SJSA1 (cell line): Measurements from ENCODE around the gene TEAD1. TPM values are rescaled to one million over a fixed set of nuclear protein-coding genes. Genes with fewer than 3 reads are reported as not detected.

Experiments
- DNase-seq, 2 experiments: peaks; one replicate each; pipeline ENCODE4 v3.0.0-alpha.2; 2015 to 2020; ENCODE audit warnings: low spot score in 2 of 2, low read depth in 1 of 2
- H3K27ac ChIP-seq: fragments of 250-450 bp; sonication (Bioruptor Pico); 2 replicates; pipeline ENCODE4 v1.5.1; 2020; ENCODE audit warnings: mild to moderate bottlenecking, moderate library complexity
- H3K27me3 ChIP-seq: fragments of 250-450 bp; sonication (Bioruptor Pico); replicated peaks from 2 replicates; pipeline ENCODE4 v1.5.1; 2020; ENCODE audit warnings: mild to moderate bottlenecking, moderate library complexity
- H3K36me3 ChIP-seq: fragments of 250-450 bp; sonication (Bioruptor Pico); 2 replicates; pipeline ENCODE4 v1.5.1; 2020; ENCODE audit warnings: mild to moderate bottlenecking
- H3K4me1 ChIP-seq: fragments of 250-450 bp; sonication (Bioruptor Pico); replicated peaks from 2 replicates; pipeline ENCODE4 v1.6.1; 2021; ENCODE audit warnings: mild to moderate bottlenecking
- H3K4me3 ChIP-seq: fragments of 250-450 bp; sonication (Bioruptor Pico); 2 replicates; pipeline ENCODE4 v1.5.1; 2020; ENCODE audit warnings: mild to moderate bottlenecking
- H3K9me3 ChIP-seq: fragments of 250-450 bp; sonication (Bioruptor Pico); replicated peaks from 2 replicates; pipeline ENCODE4 v1.5.1; 2020; ENCODE audit warnings: mild to moderate bottlenecking
- total RNA-seq: library from RNA; depleted of rRNA; stranded (reverse); fragments of >200 nt; shearing (Covaris generic); gene quantifications from 2 replicates; pipeline ENCODE4 v1.2.3, GENCODE V29; 2014

The TEAD1 gene
- total RNA-seq, 1 experiment from 2014 or later: 123 TPM

GRCh38 chr11:12695873-12696272 is 21.7 kb downstream of the TEAD1 start:
- Histone ChIP-seq H3K27me3 (no peaks in the 10 kb centered on the region), H3K27ac (peak overlapping the region; percentile 72; the same call in 1 of the 2 replicates), H3K36me3 (peaks cover 14% of the 10 kb centered on the region), H3K9me3 (no peaks in the 10 kb centered on the region), H3K4me3 (no peak overlapping the region), H3K4me1 (peaks cover 51% of the 10 kb centered on the region)
- DNase-seq: no peak

- Histone ChIP-seq H3K4me1 (peaks cover 40% of the 10 kb centered on the region), H3K4me3 (no peak overlapping the region), H3K36me3 (peaks cover 14% of the 10 kb centered on the region), H3K27me3 (no peaks in the 10 kb centered on the region), H3K9me3 (no peaks in the 10 kb centered on the region), H3K27ac (no peak overlapping the region)
- no peak for DNase-seq
Observed at GRCh38 chr11:12696911-12697581, 22.8 kb downstream of the TEAD1 start.

GRCh38 chr11:12698048-12698447 is 23.8 kb downstream of the TEAD1 start:
- H3K27me3 ChIP-seq: no peaks in the 10 kb centered on the region
- H3K36me3 ChIP-seq: peaks cover 14% of the 10 kb centered on the region
- H3K4me1 ChIP-seq: peaks cover 40% of the 10 kb centered on the region
- DNase-seq: no peak
- no peak overlapping the region for H3K4me3 ChIP-seq
- H3K9me3 ChIP-seq: no peaks in the 10 kb centered on the region
- no peak overlapping the region for H3K27ac ChIP-seq

GRCh38 chr11:12701811-12702592 is 27.8 kb downstream of the TEAD1 start:
- Histone ChIP-seq H3K27me3 (no peaks in the 10 kb centered on the region), H3K27ac (no peak overlapping the region), H3K4me1 (peaks cover 38% of the 10 kb centered on the region), H3K4me3 (no peak overlapping the region), H3K36me3 (peaks cover 23% of the 10 kb centered on the region), H3K9me3 (no peaks in the 10 kb centered on the region)
- DNase-seq: no peak

GRCh38 chr11:12702999-12703453 is 28.8 kb downstream of the TEAD1 start:
- H3K36me3 ChIP-seq: peaks cover 31% of the 10 kb centered on the region
- H3K4me1 ChIP-seq: peaks cover 49% of the 10 kb centered on the region
- no peaks in the 10 kb centered on the region for H3K27me3 ChIP-seq
- H3K9me3 ChIP-seq: no peaks in the 10 kb centered on the region
- no peak overlapping the region for H3K27ac ChIP-seq
- no peak overlapping the region for H3K4me3 ChIP-seq
- DNase-seq: no peak

GRCh38 chr11:12704049-12704448 is 29.8 kb downstream of the TEAD1 start:
- Histone ChIP-seq H3K4me3 (no peak overlapping the region), H3K27ac (no peak overlapping the region), H3K36me3 (peaks cover 38% of the 10 kb centered on the region), H3K27me3 (no peaks in the 10 kb centered on the region), H3K9me3 (no peaks in the 10 kb centered on the region), H3K4me1 (peaks cover 49% of the 10 kb centered on the region)
- DNase-seq: peak; percentile 75 to 79

GRCh38 chr11:12705874-12706273 is 31.7 kb downstream of the TEAD1 start:
- Histone ChIP-seq H3K4me3 (no peak overlapping the region), H3K27ac (no peak overlapping the region), H3K27me3 (no peaks in the 10 kb centered on the region), H3K4me1 (peaks cover 49% of the 10 kb centered on the region), H3K36me3 (peaks cover 45% of the 10 kb centered on the region), H3K9me3 (no peaks in the 10 kb centered on the region)
- no peak for DNase-seq

GRCh38 chr11:12706545-12707499 is 32.6 kb downstream of the TEAD1 start:
- Histone ChIP-seq H3K4me3 (no peak overlapping the region), H3K27ac (no peak overlapping the region), H3K9me3 (no peaks in the 10 kb centered on the region), H3K36me3 (peaks cover 50% of the 10 kb centered on the region), H3K27me3 (no peaks in the 10 kb centered on the region), H3K4me1 (peaks cover 49% of the 10 kb centered on the region)
- DNase-seq: peak; percentile 32 to 61

GRCh38 chr11:12707500-12707880 is 33.3 kb downstream of the TEAD1 start:
- Histone ChIP-seq H3K27me3 (no peaks in the 10 kb centered on the region), H3K27ac (no peak overlapping the region), H3K9me3 (no peaks in the 10 kb centered on the region), H3K4me1 (peaks cover 44% of the 10 kb centered on the region), H3K4me3 (no peak overlapping the region), H3K36me3 (peaks cover 55% of the 10 kb centered on the region)
- no peak for DNase-seq

- H3K27ac ChIP-seq: no peak overlapping the region
- H3K27me3 ChIP-seq: no peaks in the 10 kb centered on the region
- peaks cover 21% of the 10 kb centered on the region for H3K4me1 ChIP-seq
- DNase-seq: no peak
- no peaks in the 10 kb centered on the region for H3K9me3 ChIP-seq
- no peak overlapping the region for H3K4me3 ChIP-seq
- peaks cover 52% of the 10 kb centered on the region for H3K36me3 ChIP-seq
Observed at GRCh38 chr11:12711496-12711895, 37.3 kb downstream of the TEAD1 start.

GRCh38 chr11:12712132-12712531 is 37.9 kb downstream of the TEAD1 start:
- Histone ChIP-seq H3K27me3 (no peaks in the 10 kb centered on the region), H3K4me3 (no peak overlapping the region), H3K27ac (no peak overlapping the region), H3K9me3 (no peaks in the 10 kb centered on the region), H3K36me3 (peaks cover 55% of the 10 kb centered on the region), H3K4me1 (peaks cover 17% of the 10 kb centered on the region)
- no peak for DNase-seq

- no peak overlapping the region for H3K4me3 ChIP-seq
- no peak for DNase-seq
- H3K27ac ChIP-seq: no peak overlapping the region
- H3K4me1 ChIP-seq: peaks cover 8% of the 10 kb centered on the region; the same call in 1 of the 2 replicates
- no peaks in the 10 kb centered on the region for H3K9me3 ChIP-seq
- no peaks in the 10 kb centered on the region for H3K27me3 ChIP-seq
- H3K36me3 ChIP-seq: peaks cover 42% of the 10 kb centered on the region
Observed at GRCh38 chr11:12715131-12715530, 40.9 kb downstream of the TEAD1 start.

- no peak for DNase-seq
- Histone ChIP-seq H3K27me3 (no peaks in the 10 kb centered on the region), H3K27ac (no peak overlapping the region), H3K36me3 (peaks cover 35% of the 10 kb centered on the region), H3K9me3 (no peaks in the 10 kb centered on the region), H3K4me3 (no peak overlapping the region), H3K4me1 (peaks cover 8% of the 10 kb centered on the region; the same call in 1 of the 2 replicates)
Observed at GRCh38 chr11:12715941-12716340, 41.7 kb downstream of the TEAD1 start.
